Liver (tissue), 2 donors: ENCODE results near the gene ANKRD17.

ENCODE experiments used
- TF ChIP-seq, protein P1 (sequence below): IDR thresholded peaks from 2 replicates; pipeline ENCODE4 v1.6.1; 2016; ENCODE audit warnings: antibody characterized with exemption
- TF ChIP-seq, protein P2 (sequence below): fragments of 150-350 bp; IDR thresholded peaks from 2 replicates; pipeline ENCODE4 v1.5.1; 2017; ENCODE audit warnings: improper control_type of control experiment, low read depth, low read length; ENCODE audit not compliant: missing input control
- donor health status: healthy.

DNA sequence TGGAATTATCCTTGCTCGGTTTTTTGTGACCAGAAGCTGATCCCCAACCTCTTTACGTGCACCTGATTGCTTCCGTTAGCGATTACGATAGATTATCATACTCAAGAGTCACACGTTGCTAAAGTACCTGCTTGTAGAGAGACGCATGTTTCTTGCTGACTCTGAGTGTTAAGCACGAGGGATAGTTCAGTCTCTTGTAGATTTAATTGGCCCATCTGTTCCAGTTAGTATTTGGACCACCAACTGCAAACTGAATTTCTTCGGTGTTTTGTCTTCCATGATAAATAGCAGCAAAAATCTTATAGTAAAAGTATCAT is 188.6 kb downstream of the ANKRD17 start:
- TF ChIP-seq, protein P1, sequence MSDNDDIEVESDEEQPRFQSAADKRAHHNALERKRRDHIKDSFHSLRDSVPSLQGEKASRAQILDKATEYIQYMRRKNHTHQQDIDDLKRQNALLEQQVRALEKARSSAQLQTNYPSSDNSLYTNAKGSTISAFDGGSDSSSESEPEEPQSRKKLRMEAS: no peak
- TF ChIP-seq, protein P2, sequence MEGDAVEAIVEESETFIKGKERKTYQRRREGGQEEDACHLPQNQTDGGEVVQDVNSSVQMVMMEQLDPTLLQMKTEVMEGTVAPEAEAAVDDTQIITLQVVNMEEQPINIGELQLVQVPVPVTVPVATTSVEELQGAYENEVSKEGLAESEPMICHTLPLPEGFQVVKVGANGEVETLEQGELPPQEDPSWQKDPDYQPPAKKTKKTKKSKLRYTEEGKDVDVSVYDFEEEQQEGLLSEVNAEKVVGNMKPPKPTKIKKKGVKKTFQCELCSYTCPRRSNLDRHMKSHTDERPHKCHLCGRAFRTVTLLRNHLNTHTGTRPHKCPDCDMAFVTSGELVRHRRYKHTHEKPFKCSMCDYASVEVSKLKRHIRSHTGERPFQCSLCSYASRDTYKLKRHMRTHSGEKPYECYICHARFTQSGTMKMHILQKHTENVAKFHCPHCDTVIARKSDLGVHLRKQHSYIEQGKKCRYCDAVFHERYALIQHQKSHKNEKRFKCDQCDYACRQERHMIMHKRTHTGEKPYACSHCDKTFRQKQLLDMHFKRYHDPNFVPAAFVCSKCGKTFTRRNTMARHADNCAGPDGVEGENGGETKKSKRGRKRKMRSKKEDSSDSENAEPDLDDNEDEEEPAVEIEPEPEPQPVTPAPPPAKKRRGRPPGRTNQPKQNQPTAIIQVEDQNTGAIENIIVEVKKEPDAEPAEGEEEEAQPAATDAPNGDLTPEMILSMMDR: no peak
